ENCODE results near the gene CIAPIN1.
"Not testable (repeated sequence)": the region's sequence is repeated elsewhere in the genome, so short reads cannot be mapped to it uniquely, and the experiment has no call there.

The CIAPIN1 gene

DNA sequence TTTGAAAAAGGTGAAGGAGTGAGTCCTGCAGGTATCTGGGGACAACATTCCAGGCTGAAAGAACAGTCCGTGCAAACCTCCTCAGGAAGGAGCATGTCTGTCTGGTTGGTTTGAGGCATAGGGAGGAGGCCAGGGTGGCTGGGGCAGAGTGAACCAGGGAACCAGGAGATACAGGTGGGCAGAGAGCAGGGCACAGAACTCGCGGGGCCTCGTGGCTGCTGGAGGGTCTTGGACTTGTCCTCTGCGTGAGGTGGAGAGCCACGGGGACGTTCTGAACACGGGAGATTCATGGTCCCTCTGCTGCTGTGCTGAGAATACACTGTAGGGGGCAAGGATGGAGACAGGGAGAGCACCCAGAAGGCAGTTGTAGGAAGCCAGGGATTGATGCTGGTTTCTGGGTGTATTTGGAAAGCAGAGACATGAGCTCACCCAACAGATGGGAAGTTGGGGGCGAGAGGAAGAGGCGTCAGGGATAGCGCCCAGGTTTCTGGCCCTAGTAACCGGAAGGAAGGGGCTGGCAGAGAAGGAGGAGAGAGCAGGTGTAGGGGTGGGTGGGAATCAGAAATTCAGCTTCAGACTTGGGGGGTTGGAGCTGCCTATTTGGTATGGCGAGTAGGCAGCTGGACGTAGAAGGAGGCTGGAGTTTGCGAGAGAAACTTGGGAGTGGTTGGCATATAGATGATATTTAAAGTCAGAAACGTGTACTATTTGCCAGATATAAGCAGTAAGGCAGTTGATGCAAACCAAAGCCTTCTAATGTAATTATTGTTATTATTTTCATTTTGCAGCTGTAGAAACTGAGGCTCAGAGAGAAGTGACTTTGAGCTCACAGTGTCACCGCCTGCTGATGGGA lies 43.0 kb downstream of the CIAPIN1 start, which contains the start of gene CCL17:
Gene CCL17 (plus strand): TSS at position 803 of the 853 bp plus-strand sequence. CDS start 9,166 bp downstream, outside the sequence.
- DNase-seq = no peak

DNA sequence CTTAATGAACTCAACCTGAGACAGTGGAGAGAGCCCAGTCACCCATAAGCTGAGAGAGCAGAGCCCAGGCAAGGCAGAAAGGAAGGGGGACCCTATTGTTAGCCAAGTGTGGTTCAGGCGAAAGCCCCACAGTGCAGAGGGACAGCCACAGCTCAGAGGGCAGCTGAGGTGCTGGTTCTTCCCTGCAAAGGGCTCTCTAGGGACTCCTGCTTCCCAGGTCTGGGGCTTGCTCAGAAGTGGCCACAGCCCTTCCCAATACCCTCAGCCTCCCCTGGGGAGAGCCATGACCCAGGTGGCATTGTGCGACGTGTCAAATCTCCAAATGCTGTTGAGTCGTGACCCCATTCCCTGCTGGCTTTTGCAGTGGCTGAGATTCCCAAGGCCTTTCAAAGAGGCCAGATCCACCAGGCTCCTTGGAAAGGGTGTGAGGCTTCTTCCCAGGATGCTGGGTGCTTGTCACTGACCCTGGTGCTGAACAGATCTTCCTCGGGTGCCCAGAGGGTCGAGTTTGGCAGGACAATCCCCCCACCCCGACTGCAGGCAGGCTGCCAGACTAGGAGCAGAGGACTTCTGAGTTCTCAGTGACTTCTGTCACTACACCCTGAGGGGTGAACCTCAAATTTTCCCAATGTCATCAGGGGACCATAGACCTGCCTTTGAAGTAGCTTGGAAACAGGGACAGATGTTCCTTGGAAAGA lies 45.1 kb downstream of the CIAPIN1 start:
- no peak for DNase-seq

GRCh38 chr16:57397493-57397892 lies 49.7 kb downstream of the CIAPIN1 start:
- DNase-seq = not testable (repeated sequence)

DNA sequence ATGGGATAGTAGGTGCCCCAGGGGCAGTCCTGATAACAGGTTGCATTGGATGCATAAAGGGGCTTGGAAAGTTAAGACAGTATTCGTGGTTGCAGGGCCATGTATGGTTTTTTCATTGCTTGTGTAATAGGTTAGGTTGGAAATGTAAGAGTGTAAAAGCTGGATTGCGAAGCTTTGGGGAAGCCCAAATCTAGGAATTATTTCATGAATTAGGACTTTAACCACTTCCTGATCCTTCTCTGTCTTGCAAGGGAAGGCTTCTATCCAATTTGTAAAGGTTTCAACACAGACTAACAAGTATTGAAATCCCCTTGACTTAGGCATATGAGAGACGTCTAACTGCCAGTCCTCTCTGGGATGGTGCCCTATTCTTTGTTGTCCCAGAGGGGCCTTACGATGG lies 50.4 kb downstream of the CIAPIN1 start:
- DNase-seq = no peak

DNA sequence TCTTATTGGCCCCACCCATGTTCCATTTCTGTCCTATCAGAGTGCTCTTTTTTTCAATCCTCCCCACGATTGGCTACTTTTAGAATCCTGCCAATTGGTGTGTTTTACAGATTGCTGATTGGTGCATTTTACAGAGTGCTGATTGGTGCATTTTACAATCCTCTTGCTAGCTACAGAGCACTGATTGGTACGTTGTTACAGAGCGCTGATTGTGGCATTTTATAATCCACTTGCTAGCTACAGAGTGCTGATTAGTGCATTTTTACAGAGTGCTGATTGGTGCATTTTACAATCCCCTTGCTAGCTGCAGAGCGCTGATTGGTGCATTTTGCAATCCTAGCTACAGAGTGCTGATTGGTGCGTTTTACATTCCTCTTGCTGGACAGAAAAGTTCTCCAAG lies 52.2 kb downstream of the CIAPIN1 start:
- DNase-seq = no peak

- no peak for DNase-seq
Measured at GRCh38 chr16:57394444-57394843, 52.7 kb downstream of the CIAPIN1 start.

DNA sequence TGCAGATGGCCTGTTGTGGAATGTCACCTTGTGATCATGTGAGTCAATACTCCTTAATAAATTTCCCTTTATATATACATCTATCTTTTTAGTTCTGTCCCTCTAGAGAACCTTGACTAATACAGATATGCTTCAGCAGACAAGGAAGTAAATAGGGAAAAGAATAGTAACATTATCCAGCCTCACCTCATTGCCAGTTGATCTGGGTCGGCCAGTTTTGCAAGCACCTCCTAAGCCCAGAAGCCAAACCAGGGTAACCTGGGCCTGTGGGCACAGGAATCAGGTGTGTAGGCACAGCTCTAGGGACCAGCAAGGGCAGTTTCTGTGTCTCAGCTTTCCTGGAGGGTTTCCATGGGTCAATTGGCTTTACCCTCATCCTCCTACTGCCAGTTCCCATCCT lies 54.5 kb downstream of the CIAPIN1 start:
- DNase-seq = no peak

DNA sequence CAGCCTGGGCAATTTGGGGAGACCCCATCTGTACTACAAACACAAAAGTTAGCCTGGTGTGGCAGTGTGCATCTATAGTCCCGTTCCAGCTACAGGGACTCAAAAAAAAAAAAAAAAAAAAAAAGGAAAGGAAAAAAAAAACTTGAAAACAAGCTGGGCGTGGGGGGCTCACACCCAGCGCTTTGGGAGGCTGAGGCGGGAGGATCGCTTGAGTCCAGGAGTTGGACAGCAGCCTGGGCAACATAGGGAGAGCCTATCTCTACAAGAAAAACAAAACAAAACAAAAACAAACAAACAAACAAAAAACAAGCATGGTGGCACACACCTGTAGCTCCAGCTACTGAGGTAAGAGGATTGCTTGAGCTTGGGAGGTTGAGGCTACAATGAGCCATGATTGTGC lies 55.5 kb downstream of the CIAPIN1 start:
- DNase-seq = no peak

GRCh38 chr16:57391300-57391699 lies 55.9 kb downstream of the CIAPIN1 start:
- DNase-seq = no peak

GRCh38 chr16:57390636-57391295 lies 56.4 kb downstream of the CIAPIN1 start:
- DNase-seq = no peak

DNA sequence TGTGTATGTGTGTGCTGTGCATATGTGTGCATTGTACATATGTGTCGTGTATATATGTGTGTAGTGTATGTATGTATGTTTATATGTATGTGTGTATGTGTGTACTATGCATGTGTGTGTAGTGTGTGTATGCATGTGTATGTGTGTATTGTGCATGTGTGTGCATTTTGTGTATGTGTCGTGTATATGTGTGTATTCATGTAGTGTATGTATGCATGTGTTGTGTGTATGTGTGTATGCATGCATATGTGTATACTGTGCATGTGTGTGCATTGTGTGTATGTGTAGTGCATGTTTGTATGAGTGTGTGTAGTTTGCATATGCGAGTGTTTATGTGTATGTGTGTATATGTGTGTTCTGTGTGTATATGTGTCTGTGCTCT lies 58.1 kb downstream of the CIAPIN1 start:
- no peak for DNase-seq

DNA sequence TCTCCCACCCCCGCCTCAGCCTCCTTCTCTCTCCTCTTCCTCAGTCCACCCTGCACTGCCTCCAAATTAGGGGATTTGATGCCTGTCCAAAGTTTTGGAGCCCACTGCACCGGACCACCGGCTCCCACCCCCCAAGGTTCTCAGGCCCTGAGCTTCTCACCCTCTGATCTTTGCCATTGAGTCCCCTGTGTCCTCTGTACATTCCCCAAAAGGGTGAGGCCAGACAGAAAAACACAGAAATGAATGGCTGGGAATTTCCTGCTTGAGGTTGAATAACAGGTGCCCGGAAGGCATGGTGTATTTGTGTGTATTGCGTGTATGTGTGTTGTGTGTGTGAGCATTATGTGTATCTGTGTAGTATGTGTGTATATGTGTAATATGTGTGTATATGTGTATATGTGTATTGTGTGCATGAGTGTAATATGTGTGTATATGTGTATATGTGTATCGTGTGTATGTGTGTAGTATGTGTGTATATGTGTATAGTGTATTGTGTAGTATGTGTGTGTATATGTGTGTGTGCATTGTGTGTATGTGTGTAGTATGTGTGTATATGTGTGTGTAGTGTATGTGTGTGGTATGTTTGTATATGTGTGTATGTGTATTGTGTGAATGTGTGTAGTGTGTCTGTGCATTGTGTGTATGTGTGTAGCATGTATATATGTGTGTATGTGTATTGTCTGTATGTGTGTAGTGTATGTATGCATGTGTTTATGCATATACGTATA lies 58.7 kb downstream of the CIAPIN1 start:
- DNase-seq = no peak

- DNase-seq = no peak
Measured at GRCh38 chr16:57387598-57388354, 59.4 kb downstream of the CIAPIN1 start.

DNA sequence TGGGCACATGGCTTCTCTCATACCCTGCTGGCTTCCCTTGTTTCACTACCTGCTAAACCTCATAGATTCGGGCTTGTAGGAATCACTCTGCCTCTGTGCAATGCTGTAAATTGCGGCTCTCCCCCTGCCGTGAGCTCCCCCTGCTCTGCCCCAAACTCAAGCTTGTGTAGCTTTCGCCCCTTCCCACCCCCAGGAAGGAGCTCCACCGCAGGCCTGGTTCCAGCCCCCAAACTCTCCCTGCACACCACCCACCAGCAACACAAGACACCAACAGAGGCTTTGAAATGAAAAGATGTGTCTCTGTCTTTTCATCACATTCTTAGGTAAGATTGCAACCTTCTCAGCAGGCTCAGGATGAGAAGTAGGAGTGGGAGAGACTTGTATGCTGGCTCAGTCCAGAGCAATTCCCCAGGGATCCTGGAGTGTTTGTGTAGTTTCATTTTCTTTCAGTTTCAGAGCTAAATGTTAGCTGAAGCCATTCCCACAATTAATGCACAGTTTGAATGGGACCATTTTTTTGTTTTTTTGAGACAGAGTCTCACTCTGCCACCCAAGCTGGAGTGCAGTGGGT lies 60.7 kb downstream of the CIAPIN1 start:
- DNase-seq = no peak

GRCh38 chr16:57385083-57385482 lies 62.1 kb downstream of the CIAPIN1 start:
- DNase-seq = no peak

- no peak for DNase-seq
Measured at GRCh38 chr16:57384248-57385070, 62.7 kb downstream of the CIAPIN1 start.

DNA sequence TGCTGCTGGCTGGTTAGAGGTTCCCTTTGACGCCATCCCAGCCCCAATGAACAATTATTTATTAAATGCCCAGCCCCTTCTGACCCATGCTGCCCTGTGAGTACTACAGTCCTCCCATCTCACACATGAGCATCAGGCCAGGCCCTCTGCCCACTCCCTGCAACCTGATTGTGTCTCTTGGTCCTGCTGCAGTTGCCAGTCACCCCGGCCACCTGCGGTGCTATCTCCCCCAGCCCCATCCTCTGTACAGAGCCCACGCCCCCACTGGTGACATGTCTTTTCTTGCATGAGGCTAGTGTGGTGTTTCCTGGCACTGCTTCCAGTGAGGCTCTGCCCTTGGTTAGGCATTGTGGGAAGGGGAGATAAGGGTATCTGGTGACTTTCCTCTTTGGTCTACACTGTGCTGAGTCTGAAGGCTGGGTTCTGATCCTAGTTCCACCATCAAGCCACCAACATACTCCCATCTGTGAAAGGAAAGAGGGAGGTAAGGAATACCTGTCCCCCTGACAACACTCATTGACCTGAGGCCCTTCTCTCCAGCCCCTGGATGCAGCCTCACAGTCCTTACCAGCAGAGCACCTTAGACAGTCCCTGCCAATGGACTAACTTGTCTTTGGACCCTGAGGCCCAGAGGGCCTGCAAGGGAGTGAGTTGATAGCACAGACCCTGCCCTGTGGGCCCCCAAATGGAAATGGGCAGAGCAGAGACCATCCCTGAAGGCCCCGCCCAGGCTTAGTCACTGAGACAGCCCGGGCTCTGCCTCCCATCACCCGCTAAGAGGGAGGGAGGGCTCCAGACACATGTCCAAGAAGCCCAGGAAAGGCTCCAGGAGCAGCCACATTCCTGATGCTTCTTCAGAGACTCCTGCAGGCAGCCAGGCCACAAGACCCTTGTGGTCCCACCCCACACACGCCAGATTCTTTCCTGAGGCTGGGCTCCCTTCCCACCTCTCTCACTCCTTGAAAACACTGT lies 63.6 kb downstream of the CIAPIN1 start:
- DNase-seq = no peak

DNA sequence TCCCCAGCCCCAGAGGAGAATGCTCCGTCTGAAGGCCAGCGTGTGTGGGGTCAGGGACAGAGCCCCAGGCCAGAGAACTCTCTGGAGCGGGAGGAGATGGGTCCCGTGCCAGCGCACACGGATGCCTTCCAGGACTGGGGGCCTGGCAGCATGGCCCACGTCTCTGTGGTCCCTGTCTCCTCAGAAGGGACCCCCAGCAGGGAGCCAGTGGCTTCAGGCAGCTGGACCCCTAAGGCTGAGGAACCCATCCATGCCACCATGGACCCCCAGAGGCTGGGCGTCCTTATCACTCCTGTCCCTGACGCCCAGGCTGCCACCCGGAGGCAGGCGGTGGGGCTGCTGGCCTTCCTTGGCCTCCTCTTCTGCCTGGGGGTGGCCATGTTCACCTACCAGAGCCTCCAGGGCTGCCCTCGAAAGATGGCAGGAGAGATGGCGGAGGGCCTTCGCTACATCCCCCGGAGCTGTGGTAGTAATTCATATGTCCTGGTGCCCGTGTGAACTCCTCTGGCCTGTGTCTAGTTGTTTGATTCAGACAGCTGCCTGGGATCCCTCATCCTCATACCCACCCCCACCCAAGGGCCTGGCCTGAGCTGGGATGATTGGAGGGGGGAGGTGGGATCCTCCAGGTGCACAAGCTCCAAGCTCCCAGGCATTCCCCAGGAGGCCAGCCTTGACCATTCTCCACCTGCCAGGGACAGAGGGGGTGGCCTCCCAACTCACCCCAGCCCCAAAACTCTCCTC lies 64.5 kb downstream of the CIAPIN1 start:
- DNase-seq = no peak

All from NCI-H2029 treated with DMSO at 0.1 percent for 48 hours (cell line).